ENCODE data around the gene CNPY4.

Gene CNPY4

GRCh38 chr7:100126239-100126930 lies 7.0 kb downstream of the CNPY4 start:
- H3K9me3 ChIP-seq (ENCODE audit: insufficient read depth, low read depth, low read length): no peaks in the 10 kb centered on the region
- peak overlapping the region; percentile 84 for H2AFZ ChIP-seq (ENCODE audit: low read length)
- H3K9me2 ChIP-seq (replicated peaks; ENCODE audit: low read depth, low read length): no peaks in the 10 kb centered on the region
- H3F3A ChIP-seq (ENCODE audit: low read depth): no peaks in the 10 kb centered on the region; the same call in 1 of the 2 replicates
- no peaks in the 10 kb centered on the region for H3K36me3 ChIP-seq (ENCODE audit: insufficient read depth, low read length)
- peak overlapping the region; percentile 95 for H3K4me3 ChIP-seq (ENCODE audit: low read length, poor library complexity, severe bottlenecking)
- H4K20me1 ChIP-seq (ENCODE audit: insufficient read depth, low read length, poor library complexity, severe bottlenecking): no peaks in the 10 kb centered on the region
- peak overlapping the region; percentile 98 for H3K4me2 ChIP-seq (ENCODE audit: low read depth, low read length, poor library complexity, severe bottlenecking)
- H3K4me1 ChIP-seq (ENCODE audit: insufficient read depth, low read length, poor library complexity, severe bottlenecking): peaks cover 25% of the 10 kb centered on the region
- TF ChIP-seq CTCF (conservative IDR thresholded peaks at IDR 0.05; ENCODE audit: low read length) (no peak), EZH2phosphoT487 (IDR thresholded peaks at IDR 0.05; ENCODE audit: borderline replicate concordance) (no peak)
- peaks cover 33% of the 10 kb centered on the region for H3K79me2 ChIP-seq (ENCODE audit: insufficient read depth, low read length)
- H3K27me3 ChIP-seq (ENCODE audit: insufficient read depth, low read length, poor library complexity, severe bottlenecking): no peaks in the 10 kb centered on the region
- H3K9ac ChIP-seq (ENCODE audit: low read depth, low read length, poor library complexity, severe bottlenecking): peak overlapping the region; percentile 97

GRCh38 chr7:100126931-100127865 lies 7.8 kb downstream of the CNPY4 start, which contains the start of gene MBLAC1:
Gene MBLAC1 (plus strand): TSS chr7:100126967. CDS start chr7:100127396, 429 bp downstream.
- Histone ChIP-seq H3K4me3 (ENCODE audit: low read length, poor library complexity, severe bottlenecking) (peak within 1 kb of the TSS; percentile 95), H3K27me3 (ENCODE audit: insufficient read depth, low read length, poor library complexity, severe bottlenecking) (no peaks in the 10 kb centered on the region), H3K36me3 (ENCODE audit: insufficient read depth, low read length) (no peaks in the 10 kb centered on the region), H3K4me2 (ENCODE audit: low read depth, low read length, poor library complexity, severe bottlenecking) (peak within 1 kb of the TSS; percentile 98), H3K9ac (ENCODE audit: low read depth, low read length, poor library complexity, severe bottlenecking) (peak within 1 kb of the TSS; percentile 97), H3F3A (ENCODE audit: low read depth) (no peaks in the 10 kb centered on the region; the same call in 1 of the 2 replicates), H3K79me2 (ENCODE audit: insufficient read depth, low read length) (peaks cover 30% of the 10 kb centered on the region), H4K20me1 (ENCODE audit: insufficient read depth, low read length, poor library complexity, severe bottlenecking) (no peaks in the 10 kb centered on the region), H3K9me3 (ENCODE audit: insufficient read depth, low read depth, low read length) (no peaks in the 10 kb centered on the region), H3K9me2 (replicated peaks; ENCODE audit: low read depth, low read length) (no peaks in the 10 kb centered on the region), H2AFZ (ENCODE audit: low read length) (peak within 1 kb of the TSS; percentile 84), H3K4me1 (ENCODE audit: insufficient read depth, low read length, poor library complexity, severe bottlenecking) (peaks cover 25% of the 10 kb centered on the region)
- TF ChIP-seq EZH2phosphoT487 (IDR thresholded peaks at IDR 0.05; ENCODE audit: borderline replicate concordance) (no peak), CTCF (conservative IDR thresholded peaks at IDR 0.05; ENCODE audit: low read length) (0 out of 2 replicates have a peak, but pooled peaks have one; percentile 11)

GRCh38 chr7:100127866-100128636 lies 8.6 kb downstream of the CNPY4 start:
- H3K4me1 ChIP-seq (ENCODE audit: insufficient read depth, low read length, poor library complexity, severe bottlenecking): peaks cover 25% of the 10 kb centered on the region
- TF ChIP-seq EZH2phosphoT487 (IDR thresholded peaks at IDR 0.05; ENCODE audit: borderline replicate concordance) (no peak), CTCF (conservative IDR thresholded peaks at IDR 0.05; ENCODE audit: low read length) (no peak)

More at GRCh38 chr7:100127866-100128636, 8.6 kb downstream of the CNPY4 start:
- peak overlapping the region; percentile 97 for H3K9ac ChIP-seq (ENCODE audit: low read depth, low read length, poor library complexity, severe bottlenecking)
- H2AFZ ChIP-seq (ENCODE audit: low read length): peak overlapping the region; percentile 84
- H3K4me2 ChIP-seq (ENCODE audit: low read depth, low read length, poor library complexity, severe bottlenecking): peak overlapping the region; percentile 98
- H3K9me2 ChIP-seq (replicated peaks; ENCODE audit: low read depth, low read length): no peaks in the 10 kb centered on the region
- no peaks in the 10 kb centered on the region for H3K27me3 ChIP-seq (ENCODE audit: insufficient read depth, low read length, poor library complexity, severe bottlenecking)
- H3K4me3 ChIP-seq (ENCODE audit: low read length, poor library complexity, severe bottlenecking): peak overlapping the region; percentile 95
- peaks cover 25% of the 10 kb centered on the region for H3K79me2 ChIP-seq (ENCODE audit: insufficient read depth, low read length)
- no peaks in the 10 kb centered on the region; the same call in 1 of the 2 replicates for H3F3A ChIP-seq (ENCODE audit: low read depth)
- no peaks in the 10 kb centered on the region for H3K9me3 ChIP-seq (ENCODE audit: insufficient read depth, low read depth, low read length)
- no peaks in the 10 kb centered on the region for H4K20me1 ChIP-seq (ENCODE audit: insufficient read depth, low read length, poor library complexity, severe bottlenecking)
- no peaks in the 10 kb centered on the region for H3K36me3 ChIP-seq (ENCODE audit: insufficient read depth, low read length)

Measured in Loucy (cell line).